Prostate gland (tissue), 1 donor: ENCODE results near the gene PCYOX1L.
A peak's percentile ranks its signal among the peaks of the same experiment; 100 is the strongest.

Source experiments
- POLR2A ChIP-seq: fragments of 450-650 bp; IDR thresholded peaks from one replicate; pipeline ENCODE4 v1.6.1; 2016; ENCODE audit warnings: antibody characterized with exemption, mild to moderate bottlenecking
- POLR2AphosphoS5 ChIP-seq: sonication (generic); formaldehyde crosslinking; IDR thresholded peaks from one replicate; pipeline ENCODE4 v1.6.1; 2017; ENCODE audit warnings: antibody characterized with exemption

DNA sequence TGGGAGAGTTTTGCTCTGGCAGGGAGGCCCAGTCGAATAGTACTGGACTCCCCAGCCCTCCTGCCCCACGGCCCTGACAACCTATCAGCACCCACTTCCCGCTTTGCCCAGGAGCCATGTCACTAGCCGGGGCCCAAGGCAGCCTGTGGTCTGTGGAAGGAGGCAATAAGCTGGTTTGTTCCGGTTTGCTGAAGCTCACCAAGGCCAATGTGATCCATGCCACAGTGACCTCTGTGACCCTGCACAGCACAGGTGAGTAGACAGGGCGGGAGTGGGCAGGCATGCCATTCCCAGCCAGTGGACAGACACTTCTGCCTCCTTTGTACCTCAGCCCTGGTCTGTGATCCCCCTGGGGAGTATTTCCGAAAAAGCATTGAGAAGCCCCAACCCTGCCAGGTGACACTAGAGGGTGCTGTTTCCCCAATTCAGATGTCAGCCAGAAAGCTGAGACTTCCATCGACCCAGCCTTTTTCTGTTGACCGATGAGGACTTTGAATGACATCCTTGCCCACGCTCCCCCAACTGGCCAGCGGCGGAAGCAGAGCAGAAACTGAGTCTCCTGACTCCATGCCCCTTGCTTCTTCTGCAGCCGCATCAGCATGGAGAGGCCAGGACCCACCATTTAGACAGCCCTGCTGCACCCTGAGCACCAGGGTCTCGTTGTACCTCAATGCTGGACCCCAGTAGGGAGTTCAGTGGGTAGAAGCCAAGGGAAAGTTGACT, 9.6 kb downstream of the PCYOX1L start:
- TF ChIP-seq POLR2AphosphoS5 = peak; percentile 30
- no peak for TF ChIP-seq POLR2A
